ENCODE data around the gene TUB. TPM values are rescaled to one million over a fixed set of nuclear protein-coding genes. Genes with fewer than 3 reads are reported as not detected.

The TUB gene
- total RNA-seq, 1 donor from 2014 or later, result 13.5 TPM

- H3K4me1 ChIP-seq, result no peaks in the 10 kb centered on the region
- intact Hi-C loops (cut with DNase I), result no loop called here
- H3K9me3 ChIP-seq, result no peaks in the 10 kb centered on the region
- no peaks in the 10 kb centered on the region for H3K27me3 ChIP-seq
- peak in 1 of 2 donors; percentile 89 for DNase-seq (ENCODE audit: extremely low spot score in 2 of 2)
- no peak overlapping the region for H3K4me3 ChIP-seq
- H3K27ac ChIP-seq, result no peak overlapping the region
- no peak for TF ChIP-seq CTCF (IDR thresholded peaks at IDR 0.05)
- no peak for TF ChIP-seq POLR2A (IDR thresholded peaks at IDR 0.05)
- no peak for TF ChIP-seq POLR2AphosphoS5 (IDR thresholded peaks at IDR 0.05; ENCODE audit: insufficient read depth in 1 of 2, low read depth in 1 of 2)
- H3K36me3 ChIP-seq, result peaks cover 0 to 54% of the 10 kb centered on the region in 2 donors
Observed at GRCh38 chr11:8101421-8101820, 20.4 kb downstream of the TUB start.

GRCh38 chr11:8102296-8102915, 21.4 kb downstream of the TUB start:
- Histone ChIP-seq H3K36me3 (peaks cover 0 to 46% of the 10 kb centered on the region in 2 donors), H3K27ac (no peak overlapping the region), H3K9me3 (no peaks in the 10 kb centered on the region), H3K4me1 (no peaks in the 10 kb centered on the region), H3K4me3 (no peak overlapping the region), H3K27me3 (no peaks in the 10 kb centered on the region)
- peak in 1 of 2 donors; percentile 64 for DNase-seq (ENCODE audit: extremely low spot score in 2 of 2)
- intact Hi-C loops (cut with DNase I), result no loop called here
- no peak for TF ChIP-seq POLR2A (IDR thresholded peaks at IDR 0.05)
- TF ChIP-seq CTCF (IDR thresholded peaks at IDR 0.05), result no peak
- no peak for TF ChIP-seq POLR2AphosphoS5 (IDR thresholded peaks at IDR 0.05; ENCODE audit: insufficient read depth in 1 of 2, low read depth in 1 of 2)

GRCh38 chr11:8102965-8103364, 22.0 kb downstream of the TUB start:
- Histone ChIP-seq H3K4me1 (no peaks in the 10 kb centered on the region), H3K27ac (no peak overlapping the region), H3K27me3 (no peaks in the 10 kb centered on the region), H3K9me3 (no peaks in the 10 kb centered on the region), H3K4me3 (no peak overlapping the region), H3K36me3 (peaks cover 0 to 43% of the 10 kb centered on the region in 2 donors)
- TF ChIP-seq CTCF (IDR thresholded peaks at IDR 0.05) (no peak), POLR2AphosphoS5 (IDR thresholded peaks at IDR 0.05; ENCODE audit: insufficient read depth in 1 of 2, low read depth in 1 of 2) (no peak), POLR2A (IDR thresholded peaks at IDR 0.05) (no peak)
- intact Hi-C loops (cut with DNase I), result no loop called here
- DNase-seq (ENCODE audit: extremely low spot score in 2 of 2), result peak in 1 of 2 donors; percentile 64

DNA sequence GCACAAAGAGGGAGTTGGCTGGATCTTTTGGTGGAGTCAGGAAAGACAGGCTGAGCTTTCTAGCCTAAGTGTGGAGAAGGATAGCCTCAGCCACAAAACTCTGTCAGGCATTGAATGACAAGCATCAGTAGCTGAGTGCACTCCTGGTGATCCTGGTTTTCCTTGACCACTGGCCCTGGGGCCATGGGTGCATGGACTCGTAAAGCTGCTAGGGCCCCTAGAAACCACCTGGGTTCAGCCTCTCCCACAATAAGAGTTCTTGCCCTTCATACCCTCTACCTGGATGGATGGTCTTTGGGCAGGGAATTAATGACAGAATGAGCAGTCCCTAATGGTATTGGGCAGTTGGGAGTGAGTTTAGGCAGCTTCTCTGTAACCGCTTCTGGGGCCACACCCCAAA, 22.9 kb downstream of the TUB start:
- H3K4me3 ChIP-seq, result no peak overlapping the region
- H3K9me3 ChIP-seq, result no peaks in the 10 kb centered on the region
- TF ChIP-seq POLR2A (IDR thresholded peaks at IDR 0.05), result no peak
- H3K27ac ChIP-seq, result no peak overlapping the region
- H3K27me3 ChIP-seq, result no peaks in the 10 kb centered on the region
- peaks cover 0 to 43% of the 10 kb centered on the region in 2 donors for H3K36me3 ChIP-seq
- intact Hi-C loops (cut with DNase I), result no loop called here
- no peaks in the 10 kb centered on the region for H3K4me1 ChIP-seq
- DNase-seq (ENCODE audit: extremely low spot score in 2 of 2), result no peak

- Histone ChIP-seq H3K36me3 (peaks cover 0 to 36% of the 10 kb centered on the region in 2 donors), H3K4me3 (no peak overlapping the region), H3K27ac (no peak overlapping the region), H3K4me1 (no peaks in the 10 kb centered on the region), H3K9me3 (no peaks in the 10 kb centered on the region), H3K27me3 (no peaks in the 10 kb centered on the region)
- DNase-seq (ENCODE audit: extremely low spot score in 2 of 2), result no peak
- TF ChIP-seq CTCF (IDR thresholded peaks at IDR 0.05) (no peak), POLR2A (IDR thresholded peaks at IDR 0.05) (no peak), POLR2AphosphoS5 (IDR thresholded peaks at IDR 0.05; ENCODE audit: insufficient read depth in 1 of 2, low read depth in 1 of 2) (no peak)
- intact Hi-C loops (cut with DNase I), result no loop called here
Observed at GRCh38 chr11:8105133-8105532, 24.1 kb downstream of the TUB start.
